ENCODE data around the gene NRXN3.

The NRXN3 gene

GRCh38 chr14:78764645-78765044 lies 594.5 kb downstream of the NRXN3 start:
- no peak overlapping the region for H3K4me3 ChIP-seq (ENCODE audit: low read depth, low read length)

DNA sequence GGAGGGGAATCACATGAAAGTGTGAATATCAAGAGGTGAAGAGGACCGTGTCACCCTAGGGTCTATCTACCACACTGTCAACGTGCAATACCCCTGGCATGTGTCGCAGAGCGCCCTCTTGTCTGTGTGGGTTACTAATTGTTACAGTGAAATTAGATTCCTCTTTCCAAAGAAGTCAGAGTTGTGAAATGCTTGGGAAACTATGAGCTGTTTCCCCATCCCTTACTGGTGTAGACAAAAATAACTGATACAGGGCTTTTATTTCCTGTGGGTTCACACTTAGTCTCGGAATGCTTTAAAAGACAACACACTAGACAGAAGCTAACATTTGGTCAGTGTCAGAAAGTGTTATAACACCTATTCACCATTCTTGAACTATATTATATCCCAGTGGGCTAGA lies 597.3 kb downstream of the NRXN3 start:
- H3K4me3 ChIP-seq (ENCODE audit: low read depth, low read length) = no peak overlapping the region

DNA sequence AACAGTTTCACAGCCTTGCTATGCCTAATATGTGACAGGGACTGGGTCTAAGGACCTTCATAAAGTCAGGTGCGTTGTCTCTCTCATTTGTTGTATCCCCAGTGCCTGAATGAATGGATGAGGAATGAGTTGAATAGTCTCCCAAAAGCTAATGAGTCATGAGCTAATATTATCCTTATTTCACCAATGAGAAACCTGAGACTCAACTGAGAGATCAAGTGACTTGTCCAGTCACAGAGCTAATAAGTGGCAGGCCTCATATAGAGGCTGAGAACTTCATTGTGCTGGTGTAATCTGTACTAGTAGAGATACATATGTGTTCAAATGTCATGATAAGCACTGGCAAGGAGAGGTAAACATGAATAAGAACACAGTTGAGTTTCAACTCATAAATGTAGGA lies 612.4 kb downstream of the NRXN3 start:
- H3K4me3 ChIP-seq (ENCODE audit: low read depth, low read length) = no peak overlapping the region

- H3K4me3 ChIP-seq (ENCODE audit: low read depth, low read length) = no peak overlapping the region
Measured at GRCh38 chr14:78785265-78785664, 615.1 kb downstream of the NRXN3 start.

DNA sequence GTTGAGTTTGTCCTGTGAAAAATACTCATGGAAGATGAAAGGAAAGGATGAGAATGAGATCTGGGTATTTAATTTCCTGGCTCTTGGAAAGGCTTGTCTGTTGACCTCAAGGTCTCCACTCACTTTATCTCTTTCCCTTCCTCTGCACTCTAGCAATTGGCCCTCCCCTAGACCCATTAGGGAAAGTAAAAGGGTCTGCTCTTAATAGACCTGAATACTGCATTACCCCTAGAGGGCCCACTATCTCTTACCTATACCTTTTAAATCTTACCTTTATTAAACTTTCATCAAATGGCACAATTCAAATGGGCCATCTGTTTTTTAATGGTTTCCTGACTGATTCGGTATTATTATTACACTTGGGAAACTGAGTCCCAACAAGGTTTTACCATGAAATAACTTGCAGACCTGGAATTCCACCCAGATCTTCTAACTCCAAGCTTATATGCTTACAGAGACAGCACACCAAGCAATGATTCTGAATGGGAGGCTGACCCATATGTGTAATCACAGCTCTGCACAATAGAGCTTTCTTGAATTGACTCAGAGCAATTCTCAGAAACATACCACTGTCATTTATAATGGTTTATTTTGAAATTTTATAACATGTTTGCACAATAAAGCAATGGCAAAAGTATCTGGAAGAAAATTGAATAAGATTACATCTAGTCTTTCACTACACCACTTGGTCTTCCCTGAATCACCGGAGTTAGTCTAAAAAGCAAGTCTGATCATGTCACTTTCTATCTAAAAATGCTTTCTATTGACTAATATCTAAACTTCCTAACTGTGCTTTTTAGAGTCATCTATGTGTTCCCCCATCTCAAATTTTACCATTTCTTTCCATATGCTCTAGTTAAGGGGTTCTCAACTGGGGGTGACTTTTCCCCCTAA lies 618.5 kb downstream of the NRXN3 start:
- no peak overlapping the region for H3K4me3 ChIP-seq (ENCODE audit: low read depth, low read length)

GRCh38 chr14:78790271-78790670 lies 620.1 kb downstream of the NRXN3 start:
- H3K4me3 ChIP-seq (ENCODE audit: low read depth, low read length) = no peak overlapping the region

GRCh38 chr14:78798757-78799156 lies 628.6 kb downstream of the NRXN3 start:
- no peak overlapping the region for H3K4me3 ChIP-seq (ENCODE audit: low read depth, low read length)

GRCh38 chr14:78805570-78805969 lies 635.4 kb downstream of the NRXN3 start:
- H3K4me3 ChIP-seq (ENCODE audit: low read depth, low read length) = no peak overlapping the region

DNA sequence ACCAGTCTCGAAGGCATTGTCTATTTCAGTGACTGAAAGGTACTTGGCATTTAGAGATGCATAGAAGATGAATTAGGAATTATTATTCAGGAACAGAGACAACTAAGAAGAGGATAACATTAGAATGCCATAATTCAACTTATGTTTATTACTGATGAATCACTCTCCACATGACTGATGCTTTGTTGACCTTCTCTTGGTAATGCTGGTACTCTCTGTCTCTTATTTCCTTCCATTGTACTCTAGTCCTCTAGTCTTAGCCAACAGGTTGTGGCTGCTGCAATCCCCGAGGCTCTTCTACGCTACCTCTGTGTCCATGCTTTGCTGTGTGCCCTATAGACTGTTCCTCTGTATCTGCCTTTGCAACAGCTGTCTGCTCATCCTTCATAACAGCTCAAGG lies 652.9 kb downstream of the NRXN3 start:
- no peak overlapping the region for H3K4me3 ChIP-seq (ENCODE audit: low read depth, low read length)

DNA sequence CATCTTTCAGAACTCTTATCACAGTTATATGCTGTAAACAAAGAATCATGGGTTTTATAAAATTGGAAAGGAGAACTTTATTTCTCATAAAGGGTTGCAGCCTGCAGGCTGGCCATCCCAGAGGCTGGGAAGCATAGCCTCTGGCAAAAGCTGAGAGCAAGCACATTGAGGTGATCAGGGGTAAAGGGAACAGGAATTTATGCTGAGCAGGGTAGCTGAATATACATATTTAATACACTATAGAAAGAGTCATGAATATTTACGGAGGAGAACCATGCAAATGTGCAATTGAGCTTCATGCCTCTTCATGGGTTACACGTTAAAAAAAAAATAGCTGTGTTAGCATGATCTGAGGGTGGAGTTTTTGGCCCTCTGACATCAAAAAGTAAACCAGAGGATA lies 653.3 kb downstream of the NRXN3 start:
- H3K4me3 ChIP-seq (ENCODE audit: low read depth, low read length) = no peak overlapping the region

DNA sequence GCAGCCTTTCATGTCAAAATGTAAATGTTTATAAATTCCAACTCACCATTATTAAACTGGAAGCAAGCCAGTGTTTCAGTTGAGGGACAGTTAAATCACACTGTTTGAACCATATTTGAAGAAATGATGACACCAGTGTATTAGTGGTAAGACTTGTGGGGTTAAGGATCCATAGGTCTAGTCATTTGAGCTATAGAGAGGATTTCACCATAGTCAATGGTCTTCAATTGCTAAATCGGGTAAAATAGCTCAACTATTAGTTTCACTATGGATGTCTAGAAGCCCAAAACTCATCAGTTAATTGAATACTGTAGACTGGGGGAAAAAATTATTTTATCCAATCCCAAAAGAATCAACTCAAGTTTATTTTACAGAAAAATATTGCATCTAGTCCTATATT lies 659.1 kb downstream of the NRXN3 start:
- H3K4me3 ChIP-seq (ENCODE audit: low read depth, low read length) = no peak overlapping the region

DNA sequence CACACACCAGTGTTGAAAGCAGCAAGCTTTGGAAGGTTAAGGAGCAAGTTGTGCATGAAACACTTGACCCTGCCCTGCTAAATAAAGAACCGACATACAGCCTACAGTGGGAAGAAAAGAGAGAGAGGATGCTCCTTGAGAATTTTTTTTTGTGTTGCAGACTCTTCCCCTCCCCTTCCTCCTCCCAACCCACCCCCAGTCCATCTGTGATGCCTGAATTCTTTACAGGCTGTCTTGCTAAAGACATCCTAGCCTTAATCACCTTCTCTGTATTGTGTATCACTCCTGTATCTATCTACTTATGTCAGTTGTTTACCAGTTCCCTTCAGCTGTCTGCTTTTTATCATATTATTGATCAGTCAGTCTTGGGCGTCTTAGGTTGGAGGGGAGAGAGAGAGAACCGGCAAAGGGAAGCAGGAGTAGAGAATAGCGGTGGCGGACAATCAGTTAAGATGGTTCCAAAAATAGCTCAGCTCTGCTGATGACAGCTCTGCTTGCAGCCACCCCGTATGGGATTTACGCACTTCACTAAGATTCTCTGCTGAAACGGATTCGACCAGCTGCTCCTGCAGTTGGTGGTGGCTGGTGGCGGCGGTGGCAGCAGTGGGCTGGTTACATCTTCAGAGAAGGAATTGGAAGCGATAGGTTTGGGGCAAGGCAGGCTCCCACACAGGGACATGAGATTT lies 664.7 kb downstream of the NRXN3 start:
- H3K4me3 ChIP-seq (ENCODE audit: low read depth, low read length) = no peak overlapping the region

GRCh38 chr14:78835909-78836308 lies 665.7 kb downstream of the NRXN3 start:
- H3K4me3 ChIP-seq (ENCODE audit: low read depth, low read length) = no peak overlapping the region

DNA sequence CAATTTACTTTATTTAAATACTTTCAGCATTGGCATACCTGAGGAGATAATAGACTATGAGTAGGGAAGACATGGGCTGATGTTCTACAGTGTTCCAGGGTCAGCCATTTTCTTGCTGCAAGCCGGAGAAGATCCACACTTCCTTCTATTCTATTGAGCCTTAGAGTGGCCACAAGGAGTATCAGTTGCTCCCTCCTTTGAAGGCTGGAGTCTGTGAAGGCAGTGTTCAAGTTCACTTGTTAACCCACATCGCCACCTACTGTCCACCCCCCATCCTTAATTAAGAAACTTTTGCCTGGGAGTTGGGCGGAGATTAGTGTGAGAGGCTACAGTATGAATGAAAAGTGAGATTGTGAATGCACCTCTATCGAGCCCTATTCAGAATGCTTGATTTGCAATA lies 666.6 kb downstream of the NRXN3 start:
- no peak overlapping the region for H3K4me3 ChIP-seq (ENCODE audit: low read depth, low read length)

- no peak overlapping the region for H3K4me3 ChIP-seq (ENCODE audit: low read depth, low read length)
Measured at GRCh38 chr14:78838959-78839358, 668.8 kb downstream of the NRXN3 start.

GRCh38 chr14:78840898-78841297 lies 670.7 kb downstream of the NRXN3 start:
- no peak overlapping the region for H3K4me3 ChIP-seq (ENCODE audit: low read depth, low read length)

GRCh38 chr14:78847801-78848200 lies 677.6 kb downstream of the NRXN3 start:
- no peak overlapping the region for H3K4me3 ChIP-seq (ENCODE audit: low read depth, low read length)

DNA sequence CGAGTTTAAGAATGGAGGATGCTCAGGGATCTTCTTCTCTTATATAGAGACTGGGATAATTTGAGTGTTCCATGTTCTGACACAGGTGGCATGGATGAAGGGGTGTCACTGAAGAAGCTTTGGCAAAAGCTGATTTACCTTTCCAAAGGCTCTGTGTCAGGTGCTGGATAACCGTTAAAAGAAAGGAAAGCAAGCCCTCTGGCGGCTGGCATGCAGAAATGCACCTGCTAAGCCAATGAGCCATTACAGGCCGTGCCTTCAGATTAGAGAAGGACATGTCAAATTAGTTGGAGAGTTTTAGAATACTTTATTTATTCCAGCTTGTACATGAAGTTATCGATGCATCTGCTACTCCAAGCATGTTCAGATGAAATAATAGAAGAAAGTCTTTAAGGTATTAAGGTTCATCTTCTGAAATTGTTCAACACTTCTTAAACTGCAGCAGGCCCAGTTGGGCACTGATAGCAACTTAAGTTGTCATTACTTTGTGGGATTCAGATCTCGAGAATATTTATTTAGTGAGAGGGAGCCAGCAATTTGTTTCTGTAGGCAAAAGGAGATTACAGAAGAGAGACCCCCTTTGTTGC lies 678.2 kb downstream of the NRXN3 start:
- H3K4me3 ChIP-seq (ENCODE audit: low read depth, low read length) = no peak overlapping the region

DNA sequence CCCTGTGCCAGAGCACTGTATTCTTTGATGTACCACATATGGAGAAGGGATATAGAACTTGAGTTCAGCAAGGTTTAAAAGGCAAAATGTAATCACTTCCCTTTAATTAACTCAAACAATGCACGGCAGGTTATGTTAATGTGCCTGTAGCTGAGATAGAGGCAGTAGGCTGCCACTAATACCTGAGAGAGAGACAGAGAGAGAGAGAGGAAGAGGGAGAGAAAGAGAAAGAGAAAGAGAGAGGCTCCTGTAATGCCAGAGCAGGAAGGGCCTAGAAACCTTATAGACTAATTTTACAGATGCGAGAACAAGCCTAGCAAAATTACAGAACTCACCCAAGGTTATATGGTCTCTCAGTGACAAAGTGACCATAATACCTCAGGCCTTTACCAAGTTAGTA lies 679.8 kb downstream of the NRXN3 start:
- H3K4me3 ChIP-seq (ENCODE audit: low read depth, low read length) = no peak overlapping the region

GRCh38 chr14:78851189-78851588 lies 681.0 kb downstream of the NRXN3 start:
- H3K4me3 ChIP-seq (ENCODE audit: low read depth, low read length) = no peak overlapping the region

DNA sequence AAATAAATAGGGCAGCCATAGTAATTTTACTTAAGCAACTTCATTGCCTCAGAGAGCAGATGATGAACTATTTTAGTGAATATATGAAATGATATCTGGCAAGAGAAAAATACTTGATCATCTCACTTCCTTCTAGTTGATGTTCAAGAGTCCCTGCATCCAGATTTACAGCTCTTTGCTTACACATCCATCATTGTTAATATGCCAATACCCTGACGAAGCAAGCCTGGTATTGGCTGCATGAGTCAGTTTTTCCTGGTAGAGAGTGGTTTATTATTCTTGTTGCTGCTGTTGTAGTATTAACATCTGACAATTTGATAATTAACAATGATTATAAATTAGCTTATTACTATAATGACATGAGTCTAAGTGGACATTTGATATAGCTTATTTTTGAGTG lies 681.9 kb downstream of the NRXN3 start:
- no peak overlapping the region for H3K4me3 ChIP-seq (ENCODE audit: low read depth, low read length)

DNA sequence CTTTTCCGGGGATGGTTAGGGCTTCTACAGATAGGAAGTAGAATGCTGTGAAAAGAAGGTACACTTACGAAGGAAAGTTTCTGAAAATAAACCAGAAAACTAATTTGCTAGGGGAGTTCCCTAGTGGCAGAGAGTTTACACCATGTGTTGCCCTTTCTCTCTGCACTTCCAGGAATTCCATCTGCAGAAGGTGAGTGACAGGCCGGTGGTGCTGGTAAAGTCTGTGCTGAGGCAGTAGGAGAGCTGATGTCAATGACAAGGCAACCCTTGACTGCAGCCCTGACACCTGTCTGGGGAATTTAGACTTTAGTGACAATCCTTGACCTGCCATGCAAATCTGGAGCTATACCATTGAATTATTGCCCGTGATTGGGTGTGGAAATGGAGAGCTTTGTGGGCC lies 687.8 kb downstream of the NRXN3 start:
- no peak overlapping the region for H3K4me3 ChIP-seq (ENCODE audit: low read depth, low read length)

All from iPS-11a (cell line).